ENCODE measurements around the gene FOXE1. TPM values are rescaled to one million over a fixed set of nuclear protein-coding genes. Genes with fewer than 3 reads are reported as not detected.

The FOXE1 gene
- total RNA-seq, 1 experiment from 2014 or later, result not detected

- no peak for DNase-seq (ENCODE audit: low read depth, low spot score)
- peaks cover 0 to 7% of the 10 kb centered on the region in 2 experiments; a peak in 2 of 4 replicates for H3K4me1 ChIP-seq (ENCODE audit: control insufficient read depth in 1 of 2, insufficient read depth in 2 of 2, low read length in 2 of 2)
- CTCF ChIA-PET, result interaction anchor here (1.8 kb wide), 1 partner anchor 17 kb away, joined by 8 read pairs; no protein-coding TSS in a partner anchor
- H3K4me2 ChIP-seq (ENCODE audit: low read length), result no peak overlapping the region
- H3K9me2 ChIP-seq (ENCODE audit: insufficient read depth), result no peaks in the 10 kb centered on the region
- H3K79me2 ChIP-seq (ENCODE audit: insufficient read depth, low read length), result no peaks in the 10 kb centered on the region
- H3K27ac ChIP-seq (ENCODE audit: low read depth, low read length), result no peak overlapping the region
- H3K9me3 ChIP-seq (ENCODE audit: control insufficient read depth in 1 of 2, insufficient read depth in 1 of 2, low read depth in 1 of 2, low read length in 2 of 2), result no peaks in the 10 kb centered on the region
- TF ChIP-seq POLR2AphosphoS5 (IDR thresholded peaks at IDR 0.05; ENCODE audit: low read depth, low read length), result no peak
- no peak for TF ChIP-seq REST (IDR thresholded peaks at IDR 0.05; ENCODE audit: low read depth)
- no peak for TF ChIP-seq TCF7L2 (IDR thresholded peaks at IDR 0.05; ENCODE audit: borderline replicate concordance, extremely low read depth, insufficient read depth, insufficient read length)
- no peak for TF ChIP-seq EGR1 (IDR thresholded peaks at IDR 0.05; ENCODE audit: low read depth)
- no peak for TF ChIP-seq MAX (IDR thresholded peaks at IDR 0.05)
- TF ChIP-seq ELF1 (IDR thresholded peaks at IDR 0.05; ENCODE audit: borderline replicate concordance, low read depth), result no peak
- H3K4me3 ChIP-seq (replicated peaks in 1 of 2; ENCODE audit: low read depth in 1 of 2, low read length in 2 of 2), result no peak overlapping the region
- RAD21 ChIA-PET (ENCODE audit: low non-redundant PET in 1 of 2, low total read pairs in 2 of 2, uncharacterized antibody in 2 of 2, unreplicated experiment in 2 of 2), result no interaction called here
- H3K27me3 ChIP-seq (ENCODE audit: insufficient read depth, low read length), result no peaks in the 10 kb centered on the region
- no peaks in the 10 kb centered on the region for H3K36me3 ChIP-seq (ENCODE audit: control insufficient read depth in 1 of 2, insufficient read depth in 2 of 2, low read length in 2 of 2)
- no peak overlapping the region for H3K9ac ChIP-seq (ENCODE audit: low read length)
- intact Hi-C loops (cut with micrococcal nuclease), result no loop called here
- POLR2A ChIA-PET, result no interaction called here
- no peak for ATAC-seq
- no TSS peak for BruUV-seq (replicated peaks)
- no peak overlapping the region for H2AFZ ChIP-seq (ENCODE audit: low read depth, low read length, poor library complexity, severe bottlenecking)
- no peaks in the 10 kb centered on the region for H4K20me1 ChIP-seq (ENCODE audit: insufficient read depth)
These were observed 20.4 kb downstream of the FOXE1 start for GRCh38 chr9:97873425-97873824.

Measured in HCT116 (cell line).